Activated T-helper 1 cell treated with anti-CD3 and anti-CD28 coated beads, Interleukin-12 subunit alpha, Interleukin-12 subunit beta, Interleukin-2, Interleukin-4 antibody, amounts not matched to agents 30 ng/mL and 10 ng/mL and 1 ng/mL, durations not matched to agents 14 hours and 24 hours and 36 hours (primary cell): Measurements from ENCODE around the gene FBLN2. TPM values are rescaled to one million over a fixed set of nuclear protein-coding genes. Genes with fewer than 3 reads are reported as not detected.

Experiments
- DNase-seq: peaks from one replicate; pipeline ENCODE4 v3.0.0; 2021; ENCODE audit warnings: low spot score
- H3K27ac Mint-ChIP-seq: one replicate; pipeline ENCODE4 v1.8.0; 2021; ENCODE audit warnings: mild to moderate bottlenecking, mixed read lengths
- H3K27me3 Mint-ChIP-seq: one replicate; pipeline ENCODE4 v1.8.0; 2022; ENCODE audit warnings: mild to moderate bottlenecking, moderate library complexity, mixed read lengths; ENCODE audit not compliant: insufficient read depth
- H3K36me3 Mint-ChIP-seq: one replicate; pipeline ENCODE4 v1.8.0; 2021; ENCODE audit warnings: low read depth, mixed read lengths
- H3K4me1 Mint-ChIP-seq: one replicate; pipeline ENCODE4 v1.8.0; 2021; ENCODE audit warnings: low read depth, mixed read lengths
- H3K4me3 Mint-ChIP-seq: one replicate; pipeline ENCODE4 v1.8.0; 2021; ENCODE audit warnings: mild to moderate bottlenecking, moderate library complexity, mixed read lengths
- H3K9me3 Mint-ChIP-seq: one replicate; pipeline ENCODE4 v1.8.0; 2021; ENCODE audit warnings: mixed read lengths
- intact Hi-C: fragments of 100-400 bp; cut with micrococcal nuclease; formaldehyde crosslinking; loops from one replicate; pipeline ENCODE4 v1.15.1; 2024
- total RNA-seq: library from RNA; stranded (reverse); gene quantifications from 2 replicates; pipeline ENCODE4 v1.2.3, GENCODE V29; 2022

Gene FBLN2
- total RNA-seq, 1 donor from 2014 or later: not detected

DNA sequence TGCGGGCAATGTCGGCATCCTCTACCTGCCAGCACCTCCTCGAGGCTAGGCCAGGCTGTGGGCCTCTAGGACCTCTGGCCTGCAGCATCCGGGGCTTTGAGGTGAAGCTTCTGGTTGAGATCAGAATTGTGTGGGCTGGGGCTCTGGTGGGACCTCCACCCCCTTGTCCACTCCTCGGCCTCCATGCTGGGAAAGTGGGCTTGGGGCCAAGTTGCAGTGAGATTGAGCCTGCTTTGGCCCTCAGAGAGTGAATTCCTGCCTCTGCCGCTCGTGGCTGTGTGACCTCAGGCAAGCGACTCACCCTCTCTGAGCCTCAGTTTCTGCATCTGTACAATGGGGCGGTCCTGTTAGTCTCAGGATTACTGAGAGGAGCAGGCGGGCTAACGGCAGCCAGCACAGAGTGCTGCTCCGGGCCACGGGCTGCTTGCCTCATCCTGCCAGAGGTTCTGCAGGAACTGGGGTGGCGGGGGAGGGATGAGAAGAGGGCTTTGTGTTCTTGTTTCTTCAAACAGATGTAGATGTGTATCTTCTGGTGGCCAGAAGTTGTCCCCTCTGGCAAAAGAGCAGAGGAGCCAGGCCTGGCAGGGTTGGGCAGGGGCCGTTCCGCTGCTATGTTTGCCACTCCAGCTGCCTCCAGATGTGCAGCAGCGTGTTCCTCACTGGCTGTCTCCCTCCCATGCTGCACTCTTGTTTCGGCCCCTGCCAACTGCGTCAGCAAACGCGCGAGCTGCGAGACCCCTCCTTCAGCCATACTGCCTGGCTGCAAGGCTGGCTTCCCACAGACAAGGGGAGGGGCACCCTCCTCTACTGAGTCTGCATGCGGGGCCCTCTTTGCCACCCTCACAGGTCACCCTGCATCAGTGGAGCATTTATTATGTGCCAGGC, 33.7 kb downstream of the FBLN2 start:
- no peak overlapping the region for H3K4me3 Mint-ChIP-seq
- no peak for DNase-seq
- no peaks in the 10 kb centered on the region for H3K4me1 Mint-ChIP-seq
- peaks cover 2% of the 10 kb centered on the region for H3K27me3 Mint-ChIP-seq
- H3K9me3 Mint-ChIP-seq: no peaks in the 10 kb centered on the region
- H3K36me3 Mint-ChIP-seq: no peaks in the 10 kb centered on the region
- no peak overlapping the region for H3K27ac Mint-ChIP-seq
- intact Hi-C loops: no loop called here

DNA sequence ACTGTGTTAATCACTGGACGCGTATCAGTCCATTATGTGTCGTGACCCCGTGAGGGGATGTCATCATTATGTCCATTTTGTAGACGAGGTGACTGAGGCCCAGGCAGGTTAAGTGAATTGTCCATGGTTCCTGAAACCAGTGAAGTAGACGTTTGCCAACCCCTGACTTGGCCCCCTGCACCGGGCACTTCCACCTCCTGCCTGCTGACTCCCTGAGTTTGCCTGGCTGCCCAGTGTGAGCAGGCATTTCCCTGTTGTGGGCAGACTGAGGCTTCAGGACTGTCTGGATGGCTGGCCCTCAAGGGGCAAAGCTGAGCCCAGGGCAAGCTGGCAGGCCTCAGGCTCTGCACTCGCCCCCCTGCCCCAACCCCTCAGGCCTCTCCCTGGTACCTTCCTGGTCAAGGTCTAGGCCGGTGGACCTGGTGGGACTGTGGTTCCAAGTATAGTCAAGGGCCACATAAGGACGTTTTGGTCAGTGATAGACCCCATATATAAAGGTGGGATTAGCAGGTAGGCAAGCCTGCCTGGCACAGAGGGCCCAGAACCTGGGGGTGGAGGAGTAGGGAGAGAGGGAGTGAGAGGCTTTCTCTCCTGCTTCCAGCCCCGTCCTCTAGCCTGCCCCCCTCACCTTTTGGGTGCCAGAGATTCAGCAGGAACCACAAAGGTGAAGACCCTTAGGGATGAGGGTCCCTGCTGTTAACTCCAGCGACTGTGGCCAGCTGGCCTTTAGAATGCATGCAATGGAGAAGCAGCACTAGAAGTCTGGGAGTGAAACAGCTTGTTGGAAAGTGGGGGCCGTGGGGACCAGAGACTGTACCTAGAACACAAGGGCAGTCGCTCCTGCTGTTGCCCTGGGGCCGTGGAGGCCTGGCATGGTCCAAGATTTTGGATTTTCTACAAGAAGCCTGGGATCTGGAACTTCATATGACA, 34.6 kb downstream of the FBLN2 start:
- H3K27me3 Mint-ChIP-seq: peaks cover 2% of the 10 kb centered on the region
- H3K4me1 Mint-ChIP-seq: no peaks in the 10 kb centered on the region
- no peak for DNase-seq
- intact Hi-C loops: no loop called here
- H3K36me3 Mint-ChIP-seq: no peaks in the 10 kb centered on the region
- no peak overlapping the region for H3K27ac Mint-ChIP-seq
- no peak overlapping the region for H3K4me3 Mint-ChIP-seq
- H3K9me3 Mint-ChIP-seq: no peaks in the 10 kb centered on the region

DNA sequence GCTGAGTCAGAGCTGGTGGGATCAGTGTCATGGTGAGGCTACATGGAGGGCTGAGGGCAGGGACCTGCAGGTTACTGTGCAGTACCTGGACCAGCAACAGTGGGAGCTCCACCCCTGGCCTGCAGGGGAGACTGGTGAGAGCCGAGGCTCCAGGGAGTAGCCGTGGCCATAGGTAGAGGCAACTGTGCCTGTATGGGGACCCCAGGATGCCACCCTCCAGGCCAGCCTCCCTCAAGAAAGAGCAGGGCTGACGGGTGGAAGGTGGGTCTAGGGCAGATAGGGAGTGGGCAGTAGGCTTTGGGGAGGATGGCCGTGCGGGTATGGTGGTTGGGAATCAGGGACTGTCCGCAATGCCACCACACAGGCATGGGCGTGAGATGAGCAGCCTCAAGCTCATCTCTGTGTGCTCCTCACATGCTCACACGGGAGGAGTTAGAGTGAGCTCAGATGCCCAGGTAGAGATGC, 35.5 kb downstream of the FBLN2 start:
- no peak overlapping the region for H3K27ac Mint-ChIP-seq
- H3K27me3 Mint-ChIP-seq: peaks cover 2% of the 10 kb centered on the region
- intact Hi-C loops: no loop called here
- H3K4me1 Mint-ChIP-seq: no peaks in the 10 kb centered on the region
- H3K4me3 Mint-ChIP-seq: no peak overlapping the region
- H3K36me3 Mint-ChIP-seq: no peaks in the 10 kb centered on the region
- no peaks in the 10 kb centered on the region for H3K9me3 Mint-ChIP-seq
- no peak for DNase-seq

DNA sequence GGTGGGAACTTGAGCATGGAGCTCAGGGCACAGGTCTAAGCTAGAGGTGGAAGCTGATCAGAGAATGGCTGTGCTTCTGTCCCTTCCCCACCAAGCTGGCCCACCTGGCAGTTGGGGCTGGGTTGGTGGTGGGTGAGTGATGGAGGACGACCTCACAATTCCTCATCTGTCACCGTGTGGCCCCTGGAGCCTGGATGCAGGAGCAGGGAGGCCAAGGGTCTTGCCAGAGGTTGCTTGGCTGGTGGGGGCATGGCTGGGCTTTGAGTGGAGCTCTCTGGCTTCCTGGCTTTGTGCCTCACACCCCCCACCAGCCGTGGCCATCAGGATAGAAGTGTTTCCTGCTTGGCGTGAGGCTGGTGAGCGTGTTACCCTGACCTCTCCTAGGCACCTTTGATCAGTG, 36.0 kb downstream of the FBLN2 start:
- Mint-ChIP-seq H3K4me1 (no peaks in the 10 kb centered on the region), H3K9me3 (no peaks in the 10 kb centered on the region), H3K36me3 (no peaks in the 10 kb centered on the region), H3K27me3 (peaks cover 2% of the 10 kb centered on the region), H3K4me3 (no peak overlapping the region), H3K27ac (no peak overlapping the region)
- intact Hi-C loops: no loop called here
- no peak for DNase-seq

DNA sequence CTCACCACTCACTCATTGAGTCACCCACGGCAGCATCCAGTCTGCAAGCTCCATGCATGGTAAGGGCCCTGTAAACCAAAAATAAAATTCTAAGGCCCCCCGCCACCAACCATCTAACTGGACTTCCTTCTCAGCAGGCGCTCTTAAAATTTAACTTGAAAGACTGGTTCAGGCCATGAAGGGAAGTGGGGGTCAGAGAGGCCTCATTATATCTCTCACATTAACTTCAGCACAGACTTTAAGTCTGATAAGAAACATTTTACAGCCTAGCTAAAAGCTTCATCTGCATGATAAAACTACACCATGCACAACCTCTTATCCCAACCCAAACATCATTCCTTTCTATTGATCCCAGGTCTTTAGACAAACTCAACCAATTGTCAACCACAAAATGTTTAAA, 38.5 kb downstream of the FBLN2 start:
- peaks cover 3% of the 10 kb centered on the region for H3K27me3 Mint-ChIP-seq
- no peak overlapping the region for H3K4me3 Mint-ChIP-seq
- no peaks in the 10 kb centered on the region for H3K36me3 Mint-ChIP-seq
- intact Hi-C loops: no loop called here
- H3K4me1 Mint-ChIP-seq: no peaks in the 10 kb centered on the region
- no peaks in the 10 kb centered on the region for H3K9me3 Mint-ChIP-seq
- no peak for DNase-seq
- no peak overlapping the region for H3K27ac Mint-ChIP-seq

DNA sequence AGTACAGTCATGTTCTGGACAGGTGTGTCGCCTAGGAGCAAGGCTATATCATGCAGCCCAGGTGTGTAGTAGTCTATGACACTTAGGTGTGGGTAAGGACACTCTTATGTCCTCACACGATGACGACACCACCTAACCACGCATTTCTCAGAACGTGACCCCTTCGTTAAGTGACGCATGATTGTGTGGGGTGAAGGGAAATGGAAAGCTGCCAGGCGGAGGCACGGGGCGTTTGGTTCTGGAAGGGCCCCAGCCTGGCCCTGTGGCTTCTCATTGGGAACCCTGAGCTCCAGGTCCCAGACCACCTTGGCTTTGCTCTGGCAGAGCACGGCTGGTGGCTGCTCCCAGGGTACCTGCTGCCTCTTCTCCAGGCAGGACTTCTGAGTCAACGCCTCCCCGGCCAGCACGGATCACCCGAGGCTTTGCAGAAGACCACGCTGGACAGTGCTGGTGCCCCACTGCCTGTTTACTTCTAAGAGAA, 39.3 kb downstream of the FBLN2 start:
- Mint-ChIP-seq H3K27me3 (peaks cover 3% of the 10 kb centered on the region), H3K27ac (no peak overlapping the region), H3K4me3 (no peak overlapping the region), H3K4me1 (no peaks in the 10 kb centered on the region), H3K9me3 (no peaks in the 10 kb centered on the region), H3K36me3 (no peaks in the 10 kb centered on the region)
- intact Hi-C loops: no loop called here
- DNase-seq: no peak

DNA sequence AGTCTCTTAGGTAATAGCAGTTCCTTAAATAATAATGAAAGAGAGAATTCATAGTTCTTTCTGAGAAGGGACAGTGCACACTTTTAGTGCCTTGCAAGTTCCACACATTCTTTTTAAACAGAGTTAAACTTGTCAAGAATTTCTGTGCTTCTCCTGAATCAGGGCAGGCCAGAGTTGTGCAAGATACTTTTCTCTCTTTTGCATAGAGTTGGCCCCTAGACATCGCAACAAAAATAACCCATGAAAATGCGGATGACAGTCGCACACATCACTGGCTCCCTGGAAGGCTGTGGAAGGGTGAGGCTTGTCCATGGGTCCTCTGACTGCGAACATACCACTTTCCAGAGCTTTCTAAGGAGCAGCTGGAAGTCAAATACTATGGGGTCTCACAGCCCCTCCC, 40.1 kb downstream of the FBLN2 start:
- H3K4me1 Mint-ChIP-seq: no peaks in the 10 kb centered on the region
- no peak overlapping the region for H3K27ac Mint-ChIP-seq
- intact Hi-C loops: no loop called here
- no peak overlapping the region for H3K4me3 Mint-ChIP-seq
- DNase-seq: no peak
- H3K27me3 Mint-ChIP-seq: peaks cover 3% of the 10 kb centered on the region
- no peaks in the 10 kb centered on the region for H3K36me3 Mint-ChIP-seq
- H3K9me3 Mint-ChIP-seq: no peaks in the 10 kb centered on the region

DNA sequence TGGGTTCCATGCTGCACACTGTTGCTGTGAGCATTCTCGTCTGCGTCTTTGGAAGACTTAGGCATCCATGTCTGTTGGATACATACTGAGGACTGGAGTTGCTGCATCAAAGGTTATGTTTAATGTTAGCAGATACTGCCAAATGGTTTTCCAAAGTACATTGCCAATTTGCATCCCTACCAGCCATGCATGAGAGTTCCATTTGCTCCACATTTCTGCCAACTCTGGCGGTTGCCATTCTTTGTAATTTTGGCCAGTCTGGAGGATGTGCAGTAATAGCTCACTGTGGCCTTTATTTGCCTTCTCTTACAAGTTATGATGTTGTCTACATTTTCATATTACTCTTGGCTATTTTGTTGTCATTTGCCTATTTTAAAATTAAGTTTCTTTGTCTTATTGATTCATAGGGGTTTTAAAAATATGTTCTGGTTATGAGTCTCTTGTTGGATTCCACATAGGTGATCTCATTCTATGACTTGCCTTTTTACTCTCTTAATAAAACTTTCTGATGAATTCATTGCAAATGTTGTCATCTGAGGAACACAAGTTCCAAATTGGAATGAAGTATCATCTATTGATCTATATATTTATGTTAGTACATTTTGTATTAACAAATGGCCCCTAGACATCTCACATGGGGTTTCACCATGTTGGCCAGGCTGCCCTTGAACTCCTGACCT, 42.1 kb downstream of the FBLN2 start:
- intact Hi-C loops: no loop called here
- no peak overlapping the region for H3K4me3 Mint-ChIP-seq
- no peak overlapping the region for H3K27ac Mint-ChIP-seq

DNA sequence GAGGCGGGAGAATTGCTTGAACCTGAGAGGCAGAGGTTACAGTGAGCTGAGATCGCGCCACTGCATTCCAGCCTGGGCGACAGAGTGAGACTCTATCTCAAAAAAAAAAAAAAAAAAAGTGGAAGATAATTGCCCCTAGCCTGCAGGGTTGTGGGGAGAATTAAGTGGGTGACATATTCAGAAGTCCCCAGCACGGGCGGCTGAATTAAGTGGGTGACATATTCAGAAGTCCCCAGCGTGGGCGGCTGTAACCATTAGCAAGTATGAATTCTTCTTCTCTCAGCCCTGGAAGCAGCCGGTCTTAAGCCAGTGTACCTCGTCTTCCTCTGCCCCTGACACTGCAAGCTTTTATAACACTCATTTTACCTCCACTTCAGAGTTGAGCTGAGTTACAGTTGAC, 44.7 kb downstream of the FBLN2 start:
- intact Hi-C loops: no loop called here
- no peaks in the 10 kb centered on the region for H3K4me1 Mint-ChIP-seq
- H3K27ac Mint-ChIP-seq: no peak overlapping the region
- no peak overlapping the region for H3K4me3 Mint-ChIP-seq
- no peaks in the 10 kb centered on the region for H3K36me3 Mint-ChIP-seq
- no peaks in the 10 kb centered on the region for H3K9me3 Mint-ChIP-seq
- peaks cover 5% of the 10 kb centered on the region for H3K27me3 Mint-ChIP-seq
- no peak for DNase-seq

More for the DNA sequence above, 42.1 kb downstream of the FBLN2 start:
- DNase-seq: no peak
- no peaks in the 10 kb centered on the region for H3K36me3 Mint-ChIP-seq
- peaks cover 3% of the 10 kb centered on the region for H3K27me3 Mint-ChIP-seq
- no peaks in the 10 kb centered on the region for H3K9me3 Mint-ChIP-seq
- no peaks in the 10 kb centered on the region for H3K4me1 Mint-ChIP-seq

DNA sequence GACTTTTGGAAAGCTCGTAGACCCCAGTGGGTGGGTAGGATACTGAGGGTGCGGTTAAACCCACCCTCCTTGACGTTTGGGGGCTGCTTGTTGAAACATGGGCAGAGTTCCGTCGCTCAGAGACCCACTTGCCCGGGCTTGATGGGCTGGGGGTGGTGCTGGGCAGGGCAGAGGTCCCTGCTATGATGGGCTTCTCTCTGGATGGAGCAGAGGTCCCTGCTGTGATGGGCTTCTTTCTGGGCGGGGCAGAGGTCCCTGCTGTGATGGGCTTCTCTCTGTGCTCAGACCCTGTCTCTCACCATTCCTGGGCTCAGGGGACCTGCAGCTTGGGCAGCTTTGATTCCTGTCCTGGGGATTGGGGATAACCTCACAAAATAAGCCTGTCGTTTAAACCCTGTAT, 45.2 kb downstream of the FBLN2 start:
- Mint-ChIP-seq H3K36me3 (no peaks in the 10 kb centered on the region), H3K9me3 (no peaks in the 10 kb centered on the region), H3K27ac (no peak overlapping the region)

DNA sequence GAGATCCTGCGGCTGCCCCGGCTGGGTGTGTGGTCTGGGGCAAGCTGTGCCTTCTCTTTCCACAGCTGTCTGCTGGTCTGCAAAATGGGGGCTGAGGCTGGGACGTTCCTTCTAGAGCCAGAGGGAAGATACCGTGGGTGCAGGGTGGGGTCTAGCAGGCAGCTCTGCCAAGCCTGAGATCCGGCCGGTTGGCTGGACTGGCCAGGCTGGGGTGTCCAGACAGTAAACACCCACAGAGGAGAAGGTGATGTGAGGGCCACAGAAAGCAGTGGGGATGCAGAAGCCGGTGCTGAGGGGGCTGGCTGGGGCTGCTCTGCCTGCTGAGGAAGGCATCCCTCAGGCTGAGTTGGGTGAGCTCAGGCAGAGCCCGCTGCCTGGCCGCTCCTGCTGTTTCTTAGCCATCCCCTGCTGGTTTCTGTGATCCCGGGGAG, 46.1 kb downstream of the FBLN2 start:
- intact Hi-C loops: no loop called here
- no peak overlapping the region for H3K27ac Mint-ChIP-seq
- no peak overlapping the region for H3K4me3 Mint-ChIP-seq
- no peak for DNase-seq
- H3K9me3 Mint-ChIP-seq: no peaks in the 10 kb centered on the region
- H3K27me3 Mint-ChIP-seq: peaks cover 9% of the 10 kb centered on the region
- H3K36me3 Mint-ChIP-seq: no peaks in the 10 kb centered on the region
- H3K4me1 Mint-ChIP-seq: no peaks in the 10 kb centered on the region

More for the DNA sequence above, 45.2 kb downstream of the FBLN2 start:
- peaks cover 5% of the 10 kb centered on the region for H3K27me3 Mint-ChIP-seq
- H3K4me1 Mint-ChIP-seq: no peaks in the 10 kb centered on the region
- no peak overlapping the region for H3K4me3 Mint-ChIP-seq
- DNase-seq: no peak
- intact Hi-C loops: no loop called here

DNA sequence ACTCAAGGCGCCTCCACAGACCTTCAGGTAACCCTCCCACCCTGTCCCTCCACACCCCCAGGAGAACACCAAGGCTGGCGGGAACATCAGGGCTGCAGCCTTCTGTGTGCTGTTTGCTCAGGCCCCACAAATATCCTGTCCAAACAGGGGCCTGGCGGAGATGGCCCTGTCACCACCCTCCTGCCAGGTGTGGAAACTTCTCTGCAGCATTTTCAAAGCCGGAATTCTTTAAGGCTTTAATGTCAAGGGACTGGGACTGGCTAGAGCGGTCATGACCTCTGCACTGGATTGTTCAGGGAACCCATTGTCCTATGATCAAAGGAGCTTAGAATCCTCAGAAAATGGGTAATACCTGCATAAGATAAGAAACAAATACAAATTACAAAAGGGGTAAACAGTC, 46.6 kb downstream of the FBLN2 start:
- Mint-ChIP-seq H3K9me3 (no peaks in the 10 kb centered on the region), H3K4me3 (no peak overlapping the region), H3K27ac (no peak overlapping the region), H3K36me3 (no peaks in the 10 kb centered on the region), H3K27me3 (peaks cover 9% of the 10 kb centered on the region), H3K4me1 (no peaks in the 10 kb centered on the region)
- intact Hi-C loops: no loop called here
- DNase-seq: no peak
